ENCODE data around the gene EFCAB14. TPM values are rescaled to one million over a fixed set of nuclear protein-coding genes. Genes with fewer than 3 reads are reported as not detected.

The EFCAB14 gene
- polyA plus RNA-seq, 1 donor from 2014 or later, result 7.6 TPM

DNA sequence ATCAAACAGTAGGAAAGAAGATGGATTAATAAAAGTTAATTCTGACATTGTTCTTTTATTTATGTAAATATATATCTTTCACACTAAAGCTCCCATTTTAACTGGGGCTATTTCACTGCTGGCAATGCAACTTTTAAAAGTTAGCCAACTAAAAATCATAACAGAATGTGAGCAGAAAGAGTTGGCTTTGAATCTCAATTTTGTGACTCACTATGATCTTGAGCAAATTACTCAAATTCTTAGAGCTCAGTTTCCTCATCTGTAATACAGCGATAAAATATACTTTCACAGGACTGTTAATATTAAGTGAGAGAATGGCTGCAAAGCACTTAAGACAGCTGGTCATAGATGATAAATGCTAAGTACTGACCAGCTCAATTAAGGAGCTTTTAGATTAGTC lies 10.8 kb downstream of the EFCAB14 start:
- H3K4me2 ChIP-seq (ENCODE audit: low read length), result no peak overlapping the region
- H3K79me2 ChIP-seq (replicated peaks; ENCODE audit: insufficient read depth, low read length), result no peaks in the 10 kb centered on the region
- no peak overlapping the region for H3K9ac ChIP-seq (ENCODE audit: low read length)

DNA sequence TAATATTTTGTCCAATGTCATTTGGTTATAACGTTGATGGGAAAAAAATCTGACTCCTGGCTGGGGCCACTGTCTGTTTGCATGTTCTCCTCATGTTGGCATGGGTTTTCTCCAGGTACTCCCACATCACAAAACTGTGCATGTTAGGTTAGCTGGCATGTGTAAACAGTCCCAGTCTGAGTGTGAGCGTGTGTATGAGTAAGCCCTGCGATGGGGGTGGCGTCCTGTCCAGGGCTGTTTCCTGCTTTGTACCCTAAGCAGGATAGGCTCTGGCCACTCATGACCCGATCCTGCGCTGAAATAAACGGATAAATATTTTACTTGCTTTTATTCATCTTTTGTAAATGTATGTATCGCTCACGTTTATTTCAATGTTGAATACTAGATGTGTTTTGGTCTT lies 13.5 kb downstream of the EFCAB14 start:
- Histone ChIP-seq H3K9me2 (ENCODE audit: insufficient read depth, low read length) (no peaks in the 10 kb centered on the region), H3K27ac (ENCODE audit: low read length) (no peak overlapping the region), H3K27me3 (ENCODE audit: insufficient read depth, low read depth, low read length) (no peaks in the 10 kb centered on the region), H3K9me3 (ENCODE audit: low read length) (no peaks in the 10 kb centered on the region), H3K36me3 (ENCODE audit: insufficient read depth, low read length) (peaks cover 12% of the 10 kb centered on the region), H3K9ac (ENCODE audit: low read length) (no peak overlapping the region), H3F3A (ENCODE audit: insufficient read depth, low read length, poor library complexity, severe bottlenecking) (no peaks in the 10 kb centered on the region), H2AFZ (ENCODE audit: low read depth, low read length) (no peak overlapping the region), H3K4me3 (ENCODE audit: low read length) (no peak overlapping the region), H3K79me2 (replicated peaks; ENCODE audit: insufficient read depth, low read length) (no peaks in the 10 kb centered on the region), H4K20me1 (ENCODE audit: insufficient read depth) (no peaks in the 10 kb centered on the region), H3K4me2 (ENCODE audit: low read length) (no peak overlapping the region)
- TF ChIP-seq RAD21 (conservative IDR thresholded peaks at IDR 0.05) (no peak), EZH2 (IDR thresholded peaks at IDR 0.05; ENCODE audit: borderline replicate concordance, insufficient read depth, low read length, poor library complexity, severe bottlenecking) (no peak)
- TF ChIP-seq, protein P1, sequence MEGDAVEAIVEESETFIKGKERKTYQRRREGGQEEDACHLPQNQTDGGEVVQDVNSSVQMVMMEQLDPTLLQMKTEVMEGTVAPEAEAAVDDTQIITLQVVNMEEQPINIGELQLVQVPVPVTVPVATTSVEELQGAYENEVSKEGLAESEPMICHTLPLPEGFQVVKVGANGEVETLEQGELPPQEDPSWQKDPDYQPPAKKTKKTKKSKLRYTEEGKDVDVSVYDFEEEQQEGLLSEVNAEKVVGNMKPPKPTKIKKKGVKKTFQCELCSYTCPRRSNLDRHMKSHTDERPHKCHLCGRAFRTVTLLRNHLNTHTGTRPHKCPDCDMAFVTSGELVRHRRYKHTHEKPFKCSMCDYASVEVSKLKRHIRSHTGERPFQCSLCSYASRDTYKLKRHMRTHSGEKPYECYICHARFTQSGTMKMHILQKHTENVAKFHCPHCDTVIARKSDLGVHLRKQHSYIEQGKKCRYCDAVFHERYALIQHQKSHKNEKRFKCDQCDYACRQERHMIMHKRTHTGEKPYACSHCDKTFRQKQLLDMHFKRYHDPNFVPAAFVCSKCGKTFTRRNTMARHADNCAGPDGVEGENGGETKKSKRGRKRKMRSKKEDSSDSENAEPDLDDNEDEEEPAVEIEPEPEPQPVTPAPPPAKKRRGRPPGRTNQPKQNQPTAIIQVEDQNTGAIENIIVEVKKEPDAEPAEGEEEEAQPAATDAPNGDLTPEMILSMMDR (IDR thresholded peaks at IDR 0.05; ENCODE audit: poor library complexity, severe bottlenecking), result no peak
- TF ChIP-seq, protein P2, sequence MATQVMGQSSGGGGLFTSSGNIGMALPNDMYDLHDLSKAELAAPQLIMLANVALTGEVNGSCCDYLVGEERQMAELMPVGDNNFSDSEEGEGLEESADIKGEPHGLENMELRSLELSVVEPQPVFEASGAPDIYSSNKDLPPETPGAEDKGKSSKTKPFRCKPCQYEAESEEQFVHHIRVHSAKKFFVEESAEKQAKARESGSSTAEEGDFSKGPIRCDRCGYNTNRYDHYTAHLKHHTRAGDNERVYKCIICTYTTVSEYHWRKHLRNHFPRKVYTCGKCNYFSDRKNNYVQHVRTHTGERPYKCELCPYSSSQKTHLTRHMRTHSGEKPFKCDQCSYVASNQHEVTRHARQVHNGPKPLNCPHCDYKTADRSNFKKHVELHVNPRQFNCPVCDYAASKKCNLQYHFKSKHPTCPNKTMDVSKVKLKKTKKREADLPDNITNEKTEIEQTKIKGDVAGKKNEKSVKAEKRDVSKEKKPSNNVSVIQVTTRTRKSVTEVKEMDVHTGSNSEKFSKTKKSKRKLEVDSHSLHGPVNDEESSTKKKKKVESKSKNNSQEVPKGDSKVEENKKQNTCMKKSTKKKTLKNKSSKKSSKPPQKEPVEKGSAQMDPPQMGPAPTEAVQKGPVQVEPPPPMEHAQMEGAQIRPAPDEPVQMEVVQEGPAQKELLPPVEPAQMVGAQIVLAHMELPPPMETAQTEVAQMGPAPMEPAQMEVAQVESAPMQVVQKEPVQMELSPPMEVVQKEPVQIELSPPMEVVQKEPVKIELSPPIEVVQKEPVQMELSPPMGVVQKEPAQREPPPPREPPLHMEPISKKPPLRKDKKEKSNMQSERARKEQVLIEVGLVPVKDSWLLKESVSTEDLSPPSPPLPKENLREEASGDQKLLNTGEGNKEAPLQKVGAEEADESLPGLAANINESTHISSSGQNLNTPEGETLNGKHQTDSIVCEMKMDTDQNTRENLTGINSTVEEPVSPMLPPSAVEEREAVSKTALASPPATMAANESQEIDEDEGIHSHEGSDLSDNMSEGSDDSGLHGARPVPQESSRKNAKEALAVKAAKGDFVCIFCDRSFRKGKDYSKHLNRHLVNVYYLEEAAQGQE (IDR thresholded peaks at IDR 0.05; ENCODE audit: borderline replicate concordance), result no peak

More for the DNA sequence above, 10.8 kb downstream of the EFCAB14 start:
- Histone ChIP-seq H3K36me3 (ENCODE audit: insufficient read depth, low read length) (peaks cover 12% of the 10 kb centered on the region), H4K20me1 (ENCODE audit: insufficient read depth) (no peaks in the 10 kb centered on the region), H3F3A (ENCODE audit: insufficient read depth, low read length, poor library complexity, severe bottlenecking) (no peaks in the 10 kb centered on the region), H3K9me3 (ENCODE audit: low read length) (no peaks in the 10 kb centered on the region), H3K4me3 (ENCODE audit: low read length) (no peak overlapping the region), H3K27me3 (ENCODE audit: insufficient read depth, low read depth, low read length) (no peaks in the 10 kb centered on the region), H3K27ac (ENCODE audit: low read length) (no peak overlapping the region), H2AFZ (ENCODE audit: low read depth, low read length) (no peak overlapping the region), H3K9me2 (ENCODE audit: insufficient read depth, low read length) (no peaks in the 10 kb centered on the region)
- TF ChIP-seq, protein P2 (IDR thresholded peaks at IDR 0.05; ENCODE audit: borderline replicate concordance), result no peak
- TF ChIP-seq EP300 (conservative IDR thresholded peaks at IDR 0.05; ENCODE audit: poor library complexity, severe bottlenecking) (no peak), POLR2AphosphoS5 (IDR thresholded peaks at IDR 0.05) (no peak), SMC3 (conservative IDR thresholded peaks at IDR 0.05; ENCODE audit: poor library complexity) (no peak), RAD21 (conservative IDR thresholded peaks at IDR 0.05) (no peak), TAF1 (IDR thresholded peaks at IDR 0.05; ENCODE audit: low read depth) (no peak), MXI1 (conservative IDR thresholded peaks at IDR 0.05; ENCODE audit: poor library complexity, severe bottlenecking) (no peak), EZH2 (IDR thresholded peaks at IDR 0.05; ENCODE audit: borderline replicate concordance, insufficient read depth, low read length, poor library complexity, severe bottlenecking) (no peak)
- TF ChIP-seq, protein P1 (IDR thresholded peaks at IDR 0.05; ENCODE audit: poor library complexity, severe bottlenecking), result no peak

Measured in neural cell (in vitro differentiated cells).